Measurements from ENCODE around the gene SMAD5. TPM values are rescaled to one million over a fixed set of nuclear protein-coding genes. Genes with fewer than 3 reads are reported as not detected.

SMAD5 gene
- total and polyA plus RNA-seq, 2 of the 13 experiments (the other 11 are each of a cell fraction or from before 2014, with no cell fraction given), result 27.2 to 48.5 TPM

DNA sequence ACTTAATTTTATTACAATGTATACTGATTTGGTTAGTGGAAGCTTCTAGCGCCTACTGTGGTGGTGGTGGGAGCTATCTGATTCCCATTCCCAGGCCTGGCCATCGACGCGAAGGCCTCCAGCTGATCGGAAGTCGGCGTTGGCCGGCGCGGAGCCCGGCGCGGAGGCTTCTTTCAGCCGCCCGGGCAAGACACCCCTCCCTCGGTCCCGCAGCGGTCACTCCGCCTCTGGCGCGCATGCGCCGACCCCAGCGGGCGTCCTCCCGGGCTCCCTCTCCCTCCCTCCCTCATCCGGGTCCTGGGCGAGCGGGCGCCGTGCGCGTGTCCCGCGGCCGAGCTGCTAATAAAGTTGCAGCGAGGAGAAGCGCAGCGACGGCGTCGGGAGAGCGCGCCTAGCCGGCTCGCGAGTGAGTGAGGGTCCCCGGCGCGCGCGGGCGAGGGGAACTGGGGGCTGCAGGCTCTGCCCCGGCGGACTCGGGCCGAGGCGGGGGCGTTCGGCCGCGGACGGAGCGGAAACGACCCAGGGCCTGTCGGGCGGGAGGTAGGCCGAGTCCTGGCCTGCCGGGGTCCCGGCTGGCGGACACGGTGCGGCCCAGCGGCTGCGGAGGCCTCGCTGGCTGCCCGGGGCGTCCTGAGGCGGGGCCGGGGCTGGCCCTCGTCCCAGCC lies at the start of gene SMAD5 (continued):
- TF ChIP-seq, protein P1, sequence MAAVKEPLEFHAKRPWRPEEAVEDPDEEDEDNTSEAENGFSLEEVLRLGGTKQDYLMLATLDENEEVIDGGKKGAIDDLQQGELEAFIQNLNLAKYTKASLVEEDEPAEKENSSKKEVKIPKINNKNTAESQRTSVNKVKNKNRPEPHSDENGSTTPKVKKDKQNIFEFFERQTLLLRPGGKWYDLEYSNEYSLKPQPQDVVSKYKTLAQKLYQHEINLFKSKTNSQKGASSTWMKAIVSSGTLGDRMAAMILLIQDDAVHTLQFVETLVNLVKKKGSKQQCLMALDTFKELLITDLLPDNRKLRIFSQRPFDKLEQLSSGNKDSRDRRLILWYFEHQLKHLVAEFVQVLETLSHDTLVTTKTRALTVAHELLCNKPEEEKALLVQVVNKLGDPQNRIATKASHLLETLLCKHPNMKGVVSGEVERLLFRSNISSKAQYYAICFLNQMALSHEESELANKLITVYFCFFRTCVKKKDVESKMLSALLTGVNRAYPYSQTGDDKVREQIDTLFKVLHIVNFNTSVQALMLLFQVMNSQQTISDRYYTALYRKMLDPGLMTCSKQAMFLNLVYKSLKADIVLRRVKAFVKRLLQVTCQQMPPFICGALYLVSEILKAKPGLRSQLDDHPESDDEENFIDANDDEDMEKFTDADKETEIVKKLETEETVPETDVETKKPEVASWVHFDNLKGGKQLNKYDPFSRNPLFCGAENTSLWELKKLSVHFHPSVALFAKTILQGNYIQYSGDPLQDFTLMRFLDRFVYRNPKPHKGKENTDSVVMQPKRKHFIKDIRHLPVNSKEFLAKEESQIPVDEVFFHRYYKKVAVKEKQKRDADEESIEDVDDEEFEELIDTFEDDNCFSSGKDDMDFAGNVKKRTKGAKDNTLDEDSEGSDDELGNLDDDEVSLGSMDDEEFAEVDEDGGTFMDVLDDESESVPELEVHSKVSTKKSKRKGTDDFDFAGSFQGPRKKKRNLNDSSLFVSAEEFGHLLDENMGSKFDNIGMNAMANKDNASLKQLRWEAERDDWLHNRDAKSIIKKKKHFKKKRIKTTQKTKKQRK (IDR thresholded peaks at IDR 0.05; ENCODE audit: low read length), result no peak
- peak; percentile 99 for TF ChIP-seq ASH2L (IDR thresholded peaks at IDR 0.05; ENCODE audit: insufficient read length, low read depth, low read length)
- peak; percentile 73; the same call in 1 of the 2 replicates for TF ChIP-seq ZSCAN22 (CRISPR knock-in tag; IDR thresholded peaks at IDR 0.05)
- TF ChIP-seq, protein P2, sequence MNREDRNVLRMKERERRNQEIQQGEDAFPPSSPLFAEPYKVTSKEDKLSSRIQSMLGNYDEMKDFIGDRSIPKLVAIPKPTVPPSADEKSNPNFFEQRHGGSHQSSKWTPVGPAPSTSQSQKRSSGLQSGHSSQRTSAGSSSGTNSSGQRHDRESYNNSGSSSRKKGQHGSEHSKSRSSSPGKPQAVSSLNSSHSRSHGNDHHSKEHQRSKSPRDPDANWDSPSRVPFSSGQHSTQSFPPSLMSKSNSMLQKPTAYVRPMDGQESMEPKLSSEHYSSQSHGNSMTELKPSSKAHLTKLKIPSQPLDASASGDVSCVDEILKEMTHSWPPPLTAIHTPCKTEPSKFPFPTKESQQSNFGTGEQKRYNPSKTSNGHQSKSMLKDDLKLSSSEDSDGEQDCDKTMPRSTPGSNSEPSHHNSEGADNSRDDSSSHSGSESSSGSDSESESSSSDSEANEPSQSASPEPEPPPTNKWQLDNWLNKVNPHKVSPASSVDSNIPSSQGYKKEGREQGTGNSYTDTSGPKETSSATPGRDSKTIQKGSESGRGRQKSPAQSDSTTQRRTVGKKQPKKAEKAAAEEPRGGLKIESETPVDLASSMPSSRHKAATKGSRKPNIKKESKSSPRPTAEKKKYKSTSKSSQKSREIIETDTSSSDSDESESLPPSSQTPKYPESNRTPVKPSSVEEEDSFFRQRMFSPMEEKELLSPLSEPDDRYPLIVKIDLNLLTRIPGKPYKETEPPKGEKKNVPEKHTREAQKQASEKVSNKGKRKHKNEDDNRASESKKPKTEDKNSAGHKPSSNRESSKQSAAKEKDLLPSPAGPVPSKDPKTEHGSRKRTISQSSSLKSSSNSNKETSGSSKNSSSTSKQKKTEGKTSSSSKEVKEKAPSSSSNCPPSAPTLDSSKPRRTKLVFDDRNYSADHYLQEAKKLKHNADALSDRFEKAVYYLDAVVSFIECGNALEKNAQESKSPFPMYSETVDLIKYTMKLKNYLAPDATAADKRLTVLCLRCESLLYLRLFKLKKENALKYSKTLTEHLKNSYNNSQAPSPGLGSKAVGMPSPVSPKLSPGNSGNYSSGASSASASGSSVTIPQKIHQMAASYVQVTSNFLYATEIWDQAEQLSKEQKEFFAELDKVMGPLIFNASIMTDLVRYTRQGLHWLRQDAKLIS (CRISPR knock-in tag; IDR thresholded peaks at IDR 0.05), result peak; percentile 67; the same call in 1 of the 2 replicates
- TF ChIP-seq ZSCAN21 (CRISPR knock-in tag; IDR thresholded peaks at IDR 0.05; ENCODE audit: borderline replicate concordance), result peak; percentile 86
- 0 out of 2 replicates have a peak, but pooled peaks have one; percentile 11 for TF ChIP-seq SIX4 (CRISPR knock-in tag; IDR thresholded peaks at IDR 0.05)
- TF ChIP-seq KDM5B (CRISPR knock-in tag; IDR thresholded peaks at IDR 0.05; ENCODE audit: borderline replicate concordance), result peak; percentile 92
- TF ChIP-seq ZNF7 (CRISPR knock-in tag; IDR thresholded peaks at IDR 0.05), result no peak
- peak; percentile 45; the same call in 1 of the 2 replicates for TF ChIP-seq ZNF350 (CRISPR knock-in tag; IDR thresholded peaks at IDR 0.05; ENCODE audit: borderline replicate concordance, low read depth)
- TF ChIP-seq, protein P3, sequence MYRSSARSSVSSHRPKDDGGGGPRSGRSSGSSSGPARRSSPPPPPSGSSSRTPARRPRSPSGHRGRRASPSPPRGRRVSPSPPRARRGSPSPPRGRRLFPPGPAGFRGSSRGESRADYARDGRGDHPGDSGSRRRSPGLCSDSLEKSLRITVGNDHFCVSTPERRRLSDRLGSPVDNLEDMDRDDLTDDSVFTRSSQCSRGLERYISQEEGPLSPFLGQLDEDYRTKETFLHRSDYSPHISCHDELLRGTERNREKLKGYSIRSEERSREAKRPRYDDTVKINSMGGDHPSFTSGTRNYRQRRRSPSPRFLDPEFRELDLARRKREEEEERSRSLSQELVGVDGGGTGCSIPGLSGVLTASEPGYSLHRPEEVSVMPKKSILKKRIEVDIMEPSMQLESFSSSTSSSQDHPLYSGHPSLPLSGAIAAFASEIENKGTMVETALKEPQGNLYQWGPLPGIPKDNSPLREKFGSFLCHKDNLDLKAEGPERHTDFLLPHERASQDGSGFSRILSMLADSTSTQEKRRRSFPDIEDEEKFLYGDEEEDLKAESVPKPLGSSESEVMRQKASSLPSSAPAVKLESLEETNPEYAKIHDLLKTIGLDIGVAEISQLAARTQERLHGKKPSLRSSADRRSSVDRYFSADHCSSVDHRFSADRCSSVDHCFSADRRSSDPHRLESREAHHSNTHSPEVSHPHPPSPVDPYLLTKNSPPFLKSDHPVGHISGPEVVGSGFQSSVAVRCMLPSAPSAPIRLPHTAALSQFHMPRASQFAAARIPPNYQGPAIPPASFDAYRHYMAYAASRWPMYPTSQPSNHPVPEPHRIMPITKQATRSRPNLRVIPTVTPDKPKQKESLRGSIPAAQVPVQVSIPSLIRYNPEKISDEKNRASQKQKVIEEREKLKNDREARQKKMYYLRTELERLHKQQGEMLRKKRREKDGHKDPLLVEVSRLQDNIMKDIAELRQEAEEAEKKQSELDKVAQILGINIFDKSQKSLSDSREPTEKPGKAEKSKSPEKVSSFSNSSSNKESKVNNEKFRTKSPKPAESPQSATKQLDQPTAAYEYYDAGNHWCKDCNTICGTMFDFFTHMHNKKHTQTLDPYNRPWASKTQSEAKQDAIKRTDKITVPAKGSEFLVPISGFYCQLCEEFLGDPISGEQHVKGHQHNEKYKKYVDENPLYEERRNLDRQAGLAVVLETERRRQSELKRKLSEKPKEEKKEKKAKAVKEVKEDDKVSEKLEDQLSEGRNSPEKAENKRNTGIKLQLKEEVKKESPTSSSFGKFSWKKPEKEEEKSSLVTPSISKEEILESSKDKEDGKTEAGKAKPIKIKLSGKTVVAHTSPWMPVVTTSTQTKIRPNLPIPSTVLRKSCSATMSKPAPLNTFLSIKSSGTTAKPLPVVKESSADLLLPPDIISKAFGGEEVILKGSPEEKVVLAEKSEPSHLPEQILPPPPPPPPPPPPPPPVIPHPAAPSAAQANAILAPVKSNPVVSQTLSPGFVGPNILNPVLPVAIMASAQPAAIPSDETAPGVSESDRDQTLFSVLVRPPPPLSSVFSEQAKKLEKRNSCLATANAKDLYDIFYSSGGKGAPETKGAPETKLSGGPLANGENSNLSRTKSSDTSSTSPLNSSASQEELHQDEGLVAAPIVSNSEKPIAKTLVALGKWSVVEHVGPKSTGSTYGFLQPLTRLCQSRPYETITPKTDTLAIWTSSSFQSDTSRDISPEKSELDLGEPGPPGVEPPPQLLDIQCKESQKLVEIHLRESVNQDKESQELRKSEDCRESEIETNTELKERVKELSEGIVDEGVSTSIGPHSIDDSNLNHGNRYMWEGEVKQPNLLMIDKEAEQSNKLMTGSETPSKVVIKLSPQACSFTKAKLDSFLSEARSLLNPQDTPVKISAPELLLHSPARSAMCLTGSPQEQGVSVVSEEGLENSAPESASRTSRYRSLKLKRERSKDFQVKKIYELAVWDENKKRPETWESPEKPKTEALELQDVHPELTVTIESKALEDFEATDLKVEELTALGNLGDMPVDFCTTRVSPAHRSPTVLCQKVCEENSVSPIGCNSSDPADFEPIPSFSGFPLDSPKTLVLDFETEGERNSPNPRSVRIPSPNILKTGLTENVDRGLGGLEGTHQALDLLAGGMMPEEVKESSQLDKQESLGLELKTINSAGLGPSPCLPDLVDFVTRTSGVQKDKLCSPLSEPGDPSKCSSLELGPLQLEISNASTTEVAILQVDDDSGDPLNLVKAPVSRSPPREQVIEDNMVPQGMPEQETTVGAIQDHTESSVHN (CRISPR knock-in tag; IDR thresholded peaks at IDR 0.05), result 0 out of 2 replicates have a peak, but pooled peaks have one; percentile 76
- peak; percentile 62; the same call in 1 of the 2 replicates for TF ChIP-seq PRMT3 (CRISPR knock-in tag; IDR thresholded peaks at IDR 0.05; ENCODE audit: borderline replicate concordance, low read depth)

Measured in HepG2 (cell line).